Muscle layer of colon (tissue), 2 donors: ENCODE results near the gene TNFSF10.

Experiments used
- H3K27ac ChIP-seq: one replicate; pipeline ENCODE4 v1.7.0; 2013; ENCODE audit warnings: low read depth, mild to moderate bottlenecking, low read length, moderate library complexity
- H3K27me3 ChIP-seq, 2 donors: one replicate each; pipeline ENCODE4 v1.7.0; 2013; ENCODE audit warnings: low read length in 2 of 2, mild to moderate bottlenecking in 2 of 2; ENCODE audit not compliant: insufficient read depth in 2 of 2, control insufficient read depth in 1 of 2
- H3K36me3 ChIP-seq: one replicate; pipeline ENCODE4 v1.7.0; 2013; ENCODE audit warnings: mild to moderate bottlenecking, low read length; ENCODE audit not compliant: insufficient read depth
- H3K4me1 ChIP-seq: one replicate; pipeline ENCODE4 v1.7.0; 2013; ENCODE audit warnings: mild to moderate bottlenecking, low read length; ENCODE audit not compliant: insufficient read depth
- H3K4me3 ChIP-seq, 2 donors: one replicate each; pipeline ENCODE4 v1.7.0; 2013; ENCODE audit warnings: low read length in 2 of 2, low read depth in 1 of 2, mild to moderate bottlenecking in 1 of 2, moderate library complexity in 1 of 2
- H3K9ac ChIP-seq: one replicate; pipeline ENCODE4 v1.7.0; 2013; ENCODE audit warnings: low read length
- H3K9me3 ChIP-seq: one replicate; pipeline ENCODE4 v1.7.0; 2013; ENCODE audit warnings: mild to moderate bottlenecking, low read length
- donor health status: abdominal sarcoma.
- donor health status: Adenocarcinoma of cecum.

The TNFSF10 gene

GRCh38 chr3:172557515-172558220, 34.4 kb upstream of the TNFSF10 start:
- no peak overlapping the region for H3K27ac ChIP-seq
- no peak overlapping the region for H3K4me3 ChIP-seq
- no peak overlapping the region for H3K9ac ChIP-seq
- no peaks in the 10 kb centered on the region for H3K27me3 ChIP-seq
- H3K9me3 ChIP-seq = no peaks in the 10 kb centered on the region
- H3K36me3 ChIP-seq = no peaks in the 10 kb centered on the region
- H3K4me1 ChIP-seq = peaks cover 6% of the 10 kb centered on the region

GRCh38 chr3:172553526-172554252, 30.5 kb upstream of the TNFSF10 start:
- no peaks in the 10 kb centered on the region for H3K36me3 ChIP-seq
- no peaks in the 10 kb centered on the region for H3K27me3 ChIP-seq
- H3K4me3 ChIP-seq = no peak overlapping the region
- H3K9me3 ChIP-seq = no peaks in the 10 kb centered on the region
- no peak overlapping the region for H3K9ac ChIP-seq
- no peak overlapping the region for H3K27ac ChIP-seq
- no peaks in the 10 kb centered on the region for H3K4me1 ChIP-seq

GRCh38 chr3:172552607-172553006, 29.4 kb upstream of the TNFSF10 start:
- no peak overlapping the region for H3K4me3 ChIP-seq
- no peaks in the 10 kb centered on the region for H3K9me3 ChIP-seq
- H3K36me3 ChIP-seq = no peaks in the 10 kb centered on the region
- no peaks in the 10 kb centered on the region for H3K27me3 ChIP-seq
- no peak overlapping the region for H3K9ac ChIP-seq
- no peak overlapping the region for H3K27ac ChIP-seq
- H3K4me1 ChIP-seq = no peaks in the 10 kb centered on the region

GRCh38 chr3:172551874-172552273, 28.6 kb upstream of the TNFSF10 start:
- Histone ChIP-seq H3K9ac (no peak overlapping the region), H3K4me1 (no peaks in the 10 kb centered on the region), H3K4me3 (no peak overlapping the region), H3K27ac (no peak overlapping the region), H3K36me3 (no peaks in the 10 kb centered on the region), H3K9me3 (no peaks in the 10 kb centered on the region), H3K27me3 (no peaks in the 10 kb centered on the region)

- Histone ChIP-seq H3K27ac (no peak overlapping the region), H3K36me3 (no peaks in the 10 kb centered on the region), H3K9me3 (no peaks in the 10 kb centered on the region), H3K4me3 (no peak overlapping the region), H3K27me3 (no peaks in the 10 kb centered on the region), H3K9ac (no peak overlapping the region), H3K4me1 (no peaks in the 10 kb centered on the region)
Observed at GRCh38 chr3:172550347-172550943, 27.2 kb upstream of the TNFSF10 start.

DNA sequence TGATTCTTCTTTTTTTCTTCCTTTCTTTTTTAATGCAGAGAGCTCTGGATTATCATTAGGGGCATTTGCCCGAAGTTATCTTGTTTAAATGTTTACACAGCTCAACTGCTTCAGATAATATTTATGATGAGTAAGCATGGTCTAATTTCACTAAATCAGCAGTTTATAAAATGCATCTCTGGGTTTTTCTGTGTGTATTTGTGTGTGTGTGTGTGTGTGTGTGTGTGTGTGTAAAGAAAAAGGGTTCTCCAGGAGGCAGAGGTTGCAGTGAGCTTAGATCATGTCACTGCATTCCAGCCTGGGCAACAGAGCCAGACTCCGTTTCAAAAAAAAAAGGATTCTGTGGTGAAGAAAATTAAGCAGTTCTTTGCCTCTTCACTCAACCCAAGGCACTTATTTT, 25.9 kb upstream of the TNFSF10 start:
- Histone ChIP-seq H3K9ac (no peak overlapping the region), H3K36me3 (no peaks in the 10 kb centered on the region), H3K4me1 (no peaks in the 10 kb centered on the region), H3K4me3 (no peak overlapping the region), H3K9me3 (no peaks in the 10 kb centered on the region), H3K27me3 (no peaks in the 10 kb centered on the region), H3K27ac (no peak overlapping the region)

- H3K4me3 ChIP-seq = no peak overlapping the region
- no peak overlapping the region for H3K9ac ChIP-seq
- H3K4me1 ChIP-seq = no peaks in the 10 kb centered on the region
- no peaks in the 10 kb centered on the region for H3K36me3 ChIP-seq
- no peaks in the 10 kb centered on the region for H3K27me3 ChIP-seq
- H3K27ac ChIP-seq = no peak overlapping the region
- H3K9me3 ChIP-seq = no peaks in the 10 kb centered on the region
Observed at GRCh38 chr3:172546628-172547214, 23.5 kb upstream of the TNFSF10 start.

DNA sequence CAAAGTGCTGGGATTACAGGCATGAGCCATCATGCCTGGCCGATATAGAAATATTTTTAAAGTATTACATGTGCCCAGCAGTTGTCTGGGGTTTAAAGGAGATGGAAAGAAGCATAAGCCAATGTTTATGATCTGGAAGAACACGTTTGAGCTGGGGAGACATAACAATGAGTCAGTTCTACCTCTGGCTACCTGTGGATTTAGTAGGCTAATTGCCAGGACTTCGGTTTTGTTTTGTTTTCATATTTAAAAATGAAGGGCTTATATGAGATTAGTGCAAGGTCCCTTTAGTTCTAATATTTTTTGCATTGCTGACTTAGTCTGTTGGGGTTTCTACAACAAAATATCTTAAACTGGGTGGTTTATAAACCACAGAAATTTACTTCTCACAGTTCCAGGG, 22.9 kb upstream of the TNFSF10 start:
- Histone ChIP-seq H3K4me1 (no peaks in the 10 kb centered on the region), H3K27ac (no peak overlapping the region)

GRCh38 chr3:172544404-172544803, 21.2 kb upstream of the TNFSF10 start:
- Histone ChIP-seq H3K4me1 (no peaks in the 10 kb centered on the region), H3K9me3 (no peaks in the 10 kb centered on the region), H3K9ac (no peak overlapping the region), H3K4me3 (no peak overlapping the region), H3K27me3 (no peaks in the 10 kb centered on the region), H3K27ac (no peak overlapping the region), H3K36me3 (no peaks in the 10 kb centered on the region)

More for the DNA sequence above, 22.9 kb upstream of the TNFSF10 start:
- Histone ChIP-seq H3K9me3 (no peaks in the 10 kb centered on the region), H3K9ac (no peak overlapping the region), H3K36me3 (no peaks in the 10 kb centered on the region), H3K4me3 (no peak overlapping the region), H3K27me3 (no peaks in the 10 kb centered on the region)

DNA sequence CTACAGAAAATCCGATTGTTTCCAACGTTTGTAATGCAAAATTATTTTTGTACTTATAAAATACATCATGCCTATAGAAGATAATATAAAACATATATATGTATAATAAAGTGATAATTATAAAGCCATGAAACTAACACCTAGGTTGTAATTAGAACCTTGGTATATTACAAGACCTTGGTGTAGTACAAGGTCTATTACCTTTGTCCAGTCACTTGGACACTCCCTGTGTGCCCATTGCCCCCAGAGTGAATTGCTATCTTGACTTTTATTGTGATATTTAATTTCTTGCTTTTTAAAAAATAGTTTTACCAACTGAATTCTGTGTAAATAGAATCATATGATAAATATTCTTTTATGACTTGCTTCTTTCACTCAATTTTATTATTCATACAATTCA, 20.7 kb upstream of the TNFSF10 start:
- H3K9ac ChIP-seq = no peak overlapping the region
- no peak overlapping the region for H3K27ac ChIP-seq
- no peaks in the 10 kb centered on the region for H3K36me3 ChIP-seq
- H3K4me3 ChIP-seq = no peak overlapping the region
- H3K9me3 ChIP-seq = no peaks in the 10 kb centered on the region
- no peaks in the 10 kb centered on the region for H3K4me1 ChIP-seq
- H3K27me3 ChIP-seq = no peaks in the 10 kb centered on the region

GRCh38 chr3:172543419-172543818, 20.2 kb upstream of the TNFSF10 start:
- Histone ChIP-seq H3K4me1 (no peaks in the 10 kb centered on the region), H3K36me3 (no peaks in the 10 kb centered on the region), H3K27me3 (no peaks in the 10 kb centered on the region), H3K4me3 (no peak overlapping the region), H3K27ac (no peak overlapping the region), H3K9ac (no peak overlapping the region), H3K9me3 (no peaks in the 10 kb centered on the region)
